ENCODE data around the gene SLC4A7. TPM values are rescaled to one million over a fixed set of nuclear protein-coding genes. Genes with fewer than 3 reads are reported as not detected.

Gene SLC4A7
- total and polyA plus RNA-seq, 9 of the 15 experiments (the other 6 are each of a cell fraction or from before 2014, with no cell fraction given): 1.7 to 13.6 (median 8.0) TPM

- TF ChIP-seq, protein P1, sequence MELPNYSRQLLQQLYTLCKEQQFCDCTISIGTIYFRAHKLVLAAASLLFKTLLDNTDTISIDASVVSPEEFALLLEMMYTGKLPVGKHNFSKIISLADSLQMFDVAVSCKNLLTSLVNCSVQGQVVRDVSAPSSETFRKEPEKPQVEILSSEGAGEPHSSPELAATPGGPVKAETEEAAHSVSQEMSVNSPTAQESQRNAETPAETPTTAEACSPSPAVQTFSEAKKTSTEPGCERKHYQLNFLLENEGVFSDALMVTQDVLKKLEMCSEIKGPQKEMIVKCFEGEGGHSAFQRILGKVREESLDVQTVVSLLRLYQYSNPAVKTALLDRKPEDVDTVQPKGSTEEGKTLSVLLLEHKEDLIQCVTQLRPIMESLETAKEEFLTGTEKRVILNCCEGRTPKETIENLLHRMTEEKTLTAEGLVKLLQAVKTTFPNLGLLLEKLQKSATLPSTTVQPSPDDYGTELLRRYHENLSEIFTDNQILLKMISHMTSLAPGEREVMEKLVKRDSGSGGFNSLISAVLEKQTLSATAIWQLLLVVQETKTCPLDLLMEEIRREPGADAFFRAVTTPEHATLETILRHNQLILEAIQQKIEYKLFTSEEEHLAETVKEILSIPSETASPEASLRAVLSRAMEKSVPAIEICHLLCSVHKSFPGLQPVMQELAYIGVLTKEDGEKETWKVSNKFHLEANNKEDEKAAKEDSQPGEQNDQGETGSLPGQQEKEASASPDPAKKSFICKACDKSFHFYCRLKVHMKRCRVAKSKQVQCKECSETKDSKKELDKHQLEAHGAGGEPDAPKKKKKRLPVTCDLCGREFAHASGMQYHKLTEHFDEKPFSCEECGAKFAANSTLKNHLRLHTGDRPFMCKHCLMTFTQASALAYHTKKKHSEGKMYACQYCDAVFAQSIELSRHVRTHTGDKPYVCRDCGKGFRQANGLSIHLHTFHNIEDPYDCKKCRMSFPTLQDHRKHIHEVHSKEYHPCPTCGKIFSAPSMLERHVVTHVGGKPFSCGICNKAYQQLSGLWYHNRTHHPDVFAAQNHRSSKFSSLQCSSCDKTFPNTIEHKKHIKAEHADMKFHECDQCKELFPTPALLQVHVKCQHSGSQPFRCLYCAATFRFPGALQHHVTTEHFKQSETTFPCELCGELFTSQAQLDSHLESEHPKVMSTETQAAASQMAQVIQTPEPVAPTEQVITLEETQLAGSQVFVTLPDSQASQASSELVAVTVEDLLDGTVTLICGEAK (IDR thresholded peaks at IDR 0.05): no peak
- TF ChIP-seq, protein P1 (CRISPR knock-in tag; IDR thresholded peaks at IDR 0.05): no peak
- TF ChIP-seq SMARCA5 (IDR thresholded peaks at IDR 0.05): no peak
- TF ChIP-seq PCBP2 (IDR thresholded peaks at IDR 0.05; ENCODE audit: low read depth, low read length, poor library complexity, severe bottlenecking): no peak
- TF ChIP-seq POLR2A (conservative IDR thresholded peaks at IDR 0.05): no peak
- no peak for TF ChIP-seq NCOA1 (IDR thresholded peaks at IDR 0.05; ENCODE audit: low read depth)
Observed at GRCh38 chr3:27479806-27480543, 4.2 kb downstream of the SLC4A7 start (continued).
